Measurements from ENCODE around the gene BICRAL. TPM values are rescaled to one million over a fixed set of nuclear protein-coding genes. Genes with fewer than 3 reads are reported as not detected.

The BICRAL gene
- total and polyA plus RNA-seq, 9 of the 15 experiments (the other 6 are each of a cell fraction or from before 2014, with no cell fraction given): 1.2 to 11.9 (median 5.6) TPM

DNA sequence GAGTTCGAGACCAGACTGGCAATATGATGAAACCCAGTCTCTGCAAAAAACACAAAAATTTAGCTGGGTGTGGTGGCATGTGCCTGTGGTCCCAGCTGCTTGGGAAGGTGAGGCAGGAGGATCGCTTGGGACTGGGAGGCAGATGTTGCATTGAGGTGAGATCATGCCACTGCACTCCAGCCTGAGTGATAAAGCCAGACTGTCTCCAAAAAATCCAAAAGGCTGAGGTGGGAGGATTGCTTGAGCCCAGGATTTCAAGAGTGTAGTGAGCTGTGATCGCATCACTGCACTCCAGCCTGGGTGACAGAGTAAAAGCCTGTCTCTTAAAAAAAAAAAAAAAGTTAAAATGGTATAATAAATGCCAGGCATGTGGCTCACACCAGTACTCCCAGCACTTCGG lies 132.7 kb downstream of the BICRAL start:
- Histone ChIP-seq H3K9me3 (replicated peaks; ENCODE audit: control insufficient read depth, insufficient read depth, low read depth, low read length) (no peaks in the 10 kb centered on the region), H3K36me3 (ENCODE audit: control insufficient read depth, insufficient read depth, low read length) (no peaks in the 10 kb centered on the region), H2AFZ (ENCODE audit: low read depth, low read length) (no peak overlapping the region), H3K27me3 (ENCODE audit: control insufficient read depth in 2 of 2, insufficient read depth in 2 of 2, low read length in 2 of 2) (no peaks in the 10 kb centered on the region), H3K4me3 (no peak overlapping the region), H4K20me1 (replicated peaks; ENCODE audit: control insufficient read depth, insufficient read depth, low read length) (no peaks in the 10 kb centered on the region), H3K4me2 (ENCODE audit: insufficient read depth, low read length) (no peak overlapping the region), H3K4me1 (replicated peaks in 1 of 2; ENCODE audit: control insufficient read depth in 2 of 2, insufficient read depth in 2 of 2, low read length in 2 of 2) (peaks cover 0 to 9% of the 10 kb centered on the region in 2 experiments; a peak in 2 of 5 replicates), H3K27ac (ENCODE audit: extremely low read depth, low read depth, low read length) (no peak overlapping the region), H3K9ac (ENCODE audit: insufficient read depth in 1 of 2, low read depth in 2 of 2, low read length in 2 of 2) (no peak overlapping the region), H3K79me2 (ENCODE audit: control insufficient read depth, insufficient read depth, low read length) (no peaks in the 10 kb centered on the region), H3K9me1 (ENCODE audit: control insufficient read depth, insufficient read depth, low read length) (no peaks in the 10 kb centered on the region)
- ChIA-PET POLR2A (interaction anchor here (0.6 to 2.4 kb wide), 12 partner anchors 8 to 1066 kb away, joined by 3 to 6 read pairs (median 3); partner anchors contain the start of gene RPL7L1), CTCF (ENCODE audit: low intra/inter-chr PET ratio) (no interaction called here)
- TF ChIP-seq MCM2 (IDR thresholded peaks at IDR 0.05; ENCODE audit: low read depth): no peak
- TF ChIP-seq ZNF316 (IDR thresholded peaks at IDR 0.05): no peak
- TF ChIP-seq BRD9 (IDR thresholded peaks at IDR 0.05; ENCODE audit: low read depth, partially characterized antibody): no peak
- TF ChIP-seq ZNF668 (CRISPR knock-in tag; IDR thresholded peaks at IDR 0.05): no peak
- no peak for TF ChIP-seq ZFP30 (CRISPR knock-in tag; IDR thresholded peaks at IDR 0.05; ENCODE audit: borderline replicate concordance)
- TF ChIP-seq MAFG (tag; conservative IDR thresholded peaks at IDR 0.05): no peak
- TF ChIP-seq CEBPG (CRISPR knock-in tag; IDR thresholded peaks at IDR 0.05): no peak
- no peak for TF ChIP-seq CEBPG (tag; conservative IDR thresholded peaks at IDR 0.05 in 1 of 2, IDR thresholded peaks at IDR 0.05 in 1 of 2)
- TF ChIP-seq RB1 (IDR thresholded peaks at IDR 0.05; ENCODE audit: low read depth): no peak
- no peak for TF ChIP-seq NR3C1 (CRISPR knock-in tag; IDR thresholded peaks at IDR 0.05)
- TF ChIP-seq ZNF217 (CRISPR knock-in tag; IDR thresholded peaks at IDR 0.05): no peak
- no peak for TF ChIP-seq TEAD2 (tag; IDR thresholded peaks at IDR 0.05)
- no peak for TF ChIP-seq HIVEP1 (CRISPR knock-in tag; IDR thresholded peaks at IDR 0.05)
- TF ChIP-seq ZNF143 (CRISPR knock-in tag; IDR thresholded peaks at IDR 0.05): no peak
- TF ChIP-seq FOXA3 (CRISPR knock-in tag; conservative IDR thresholded peaks at IDR 0.05 in 1 of 2, IDR thresholded peaks at IDR 0.05 in 1 of 2): no peak
- TF ChIP-seq NR2C2 (CRISPR knock-in tag; IDR thresholded peaks at IDR 0.05): no peak
- TF ChIP-seq NR2C2 (tag; IDR thresholded peaks at IDR 0.05): no peak
- TF ChIP-seq SIN3B (IDR thresholded peaks at IDR 0.05; ENCODE audit: low read depth): no peak
- in situ Hi-C loops (cut with MboI) (no loop called here), intact Hi-C loops (cut with micrococcal nuclease) (no loop called here)
- no peak for DNase-seq (ENCODE audit: extremely low read depth in 1 of 4, low spot score in 3 of 4)
- no peak for FAIRE-seq
- no TSS peak for BruUV-seq (replicated peaks)
- 17% methylated on average over 4 of the region's 4 CpGs for WGBS (ENCODE audit: insufficient coverage, low coverage, missing lambda C conversion rate)
- ATAC-seq: peak; percentile 50

Data from K562 (cell line).